HG03521 (cell line): Measurements from ENCODE around the gene CHPF2.

Experiments
- ATAC-seq: cut with Tn5 transposase; IDR thresholded peaks from one replicate; pipeline ENCODE4 v1.9.1; 2021; ENCODE audit warnings: mild to moderate bottlenecking, moderate library complexity; ENCODE audit not compliant: unreplicated experiment

The CHPF2 gene

GRCh38 chr7:151232091-151232916 lies at the start of gene CHPF2:
CHPF2 (plus strand) TSS chr7:151232483; CDS start chr7:151234012, 1,529 bp downstream.
- ATAC-seq: peak; percentile 96

- ATAC-seq: no peak
These were observed 46.3 kb upstream of the CHPF2 start for GRCh38 chr7:151185762-151186639.

- no peak for ATAC-seq
These were observed 45.5 kb upstream of the CHPF2 start, which contains the start of gene ASB10 for GRCh38 chr7:151186640-151187408. ASB10 (minus strand) TSS chr7:151187250; CDS start chr7:151187130, 120 bp downstream.

- no peak for ATAC-seq
These were observed 44.7 kb upstream of the CHPF2 start for GRCh38 chr7:151187409-151188251.

GRCh38 chr7:151188252-151188542 lies 44.1 kb upstream of the CHPF2 start:
- no peak for ATAC-seq

- no peak for ATAC-seq
These were observed 43.2 kb upstream of the CHPF2 start for GRCh38 chr7:151189038-151189437.

GRCh38 chr7:151191544-151191943 lies 40.7 kb upstream of the CHPF2 start:
- ATAC-seq: no peak

- ATAC-seq: no peak
These were observed 40.2 kb upstream of the CHPF2 start for GRCh38 chr7:151192002-151192539.

- no peak for ATAC-seq
These were observed 38.9 kb upstream of the CHPF2 start for GRCh38 chr7:151193203-151193978.

- no peak for ATAC-seq
These were observed 38.1 kb upstream of the CHPF2 start for GRCh38 chr7:151194188-151194587.

GRCh38 chr7:151195616-151196450 lies 36.5 kb upstream of the CHPF2 start:
- no peak for ATAC-seq

- no peak for ATAC-seq
These were observed 34.4 kb upstream of the CHPF2 start for GRCh38 chr7:151197932-151198331.

GRCh38 chr7:151198945-151199848 lies 33.1 kb upstream of the CHPF2 start:
- ATAC-seq: no peak

GRCh38 chr7:151201344-151201743 lies 30.9 kb upstream of the CHPF2 start:
- no peak for ATAC-seq

GRCh38 chr7:151201751-151202150 lies 30.5 kb upstream of the CHPF2 start:
- ATAC-seq: no peak

GRCh38 chr7:151202836-151203235 lies 29.4 kb upstream of the CHPF2 start:
- no peak for ATAC-seq

- ATAC-seq: no peak
These were observed 27.8 kb upstream of the CHPF2 start for GRCh38 chr7:151204383-151205032.
